HepG2 (cell line): Measurements from ENCODE around the gene SIAH1. TPM values are rescaled to one million over a fixed set of nuclear protein-coding genes. Genes with fewer than 3 reads are reported as not detected.

Experiments used
- ATAC-seq: fragments of 200-7000 bp; cut with Tn5 transposase; 3 replicates; pipeline ENCODE4 v1.9.1; 2020; ENCODE audit warnings: mild to moderate bottlenecking, moderate library complexity
- BruUV-seq: library from RNA; stranded (reverse); fragments of 400-500 nt; replicated peaks from 2 replicates; lab custom pipeline; 2021; lab: Mats Ljungman, UMichigan
- CTCF ChIA-PET: fragments of 300-600 bp; formaldehyde crosslinking; extraction: SDS; loops from one replicate; lab custom pipeline; 2021; ENCODE audit warnings: low total read pairs, inconsistent platforms, low intra/inter-chr PET ratio; lab: Yijun Ruan, JAX
- POLR2A ChIA-PET: fragments of 350-600 bp; sonication (Branson Sonifier 250); formaldehyde crosslinking; loops from one replicate; lab custom pipeline; 2020; ENCODE audit warnings: antibody characterized with exemption, inconsistent platforms; lab: Yijun Ruan, JAX
- DNase-seq: peaks from one replicate; pipeline ENCODE4 v3.0.0-alpha.2; 2015; ENCODE audit warnings: low spot score
- FAIRE-seq: peaks from 3 replicates; lab custom pipeline; 2011; peaks lifted over from hg19 to GRCh38; lab: Jason Lieb, UNC
- H2AFZ ChIP-seq: one replicate; pipeline ENCODE4 v1.6.1; 2011; ENCODE audit warnings: low read length, inconsistent platforms
- H3K27ac ChIP-seq: fragments of 300-600 bp; 3 replicates; pipeline ENCODE4 v1.8.0; 2011; ENCODE audit warnings: mixed run types, mild to moderate bottlenecking, mixed read lengths, low read length, inconsistent platforms; ENCODE audit not compliant: insufficient read depth; ENCODE audit errors: extremely low read length
- H3K27me3 ChIP-seq, 2 experiments: fragments of 200-600 bp in 1 of 2; 2 replicates in 1 of 2; 3 replicates in 1 of 2; pipeline versions ENCODE4 v1.6.0 to v1.8.0; 2011; ENCODE audit warnings: low read length in 2 of 2, mild to moderate bottlenecking in 2 of 2, moderate library complexity in 2 of 2, inconsistent platforms in 1 of 2; ENCODE audit not compliant: insufficient read depth in 2 of 2, control insufficient read depth in 1 of 2
- H3K36me3 ChIP-seq, 2 experiments: fragments of 200-600 bp in 1 of 2; replicated peaks in 1 of 2; 2 replicates in 1 of 2; 3 replicates in 1 of 2; pipeline versions ENCODE4 v1.5.1 to v1.8.0; 2011; ENCODE audit warnings: low read length in 2 of 2, inconsistent platforms in 1 of 2; ENCODE audit not compliant: insufficient read depth in 2 of 2, control insufficient read depth in 1 of 2
- H3K4me1 ChIP-seq: 2 replicates; pipeline ENCODE4 v1.5.1; 2012; ENCODE audit warnings: low read length, inconsistent platforms; ENCODE audit not compliant: insufficient read depth
- H3K4me2 ChIP-seq: 2 replicates; pipeline ENCODE4 v1.6.0; 2011; ENCODE audit warnings: low read depth, low read length, inconsistent platforms
- H3K4me3 ChIP-seq, 3 experiments: fragments of 200-600 bp in 1 of 3; sonication (generic), shearing (Covaris generic) in 1 of 3; replicated peaks in 1 of 3; 2 replicates each; pipeline ENCODE4 v1.5.1; 2011 to 2016; ENCODE audit warnings: low read length in 3 of 3, inconsistent platforms in 2 of 3, low read depth in 2 of 3, mild to moderate bottlenecking in 2 of 3, control low read depth in 1 of 3, mixed read lengths in 1 of 3; ENCODE audit not compliant: insufficient read depth in 1 of 3
- H3K79me2 ChIP-seq: one replicate; pipeline ENCODE4 v1.6.1; 2011; ENCODE audit warnings: low read length, inconsistent platforms; ENCODE audit not compliant: insufficient read depth
- H3K9ac ChIP-seq: 2 replicates; pipeline ENCODE4 v1.6.0; 2011; ENCODE audit warnings: mild to moderate bottlenecking, low read depth, low read length, inconsistent platforms; ENCODE audit not compliant: insufficient read depth
- H3K9me3 ChIP-seq: 2 replicates; pipeline ENCODE4 v1.5.1; 2012; ENCODE audit warnings: mild to moderate bottlenecking, low read length
- H4K20me1 ChIP-seq: 2 replicates; pipeline ENCODE4 v1.6.0; 2011; ENCODE audit warnings: inconsistent platforms, mild to moderate bottlenecking, low read length, moderate library complexity; ENCODE audit not compliant: insufficient read depth
- CEBPB ChIP-seq: IDR thresholded peaks from 2 replicates; pipeline ENCODE4 v1.6.1; 2011; ENCODE audit warnings: low read depth, low read length, improper control_type of control experiment, borderline replicate concordance
- GATA4 ChIP-seq: sonication (generic); IDR thresholded peaks from 2 replicates; pipeline ENCODE4 v1.6.1; 2016; ENCODE audit warnings: antibody characterized with exemption, low read depth, borderline replicate concordance
- PRMT3 ChIP-seq: sonication (generic); formaldehyde crosslinking; IDR thresholded peaks from 2 replicates; pipeline ENCODE4 v1.8.1; 2022; ENCODE audit warnings: low read depth, mild to moderate bottlenecking, moderate library complexity, missing genetic modification reagents, borderline replicate concordance
- RFXAP ChIP-seq: sonication (generic); formaldehyde crosslinking; IDR thresholded peaks from 2 replicates; pipeline ENCODE4 v1.4.0; 2020; ENCODE audit warnings: missing genetic modification reagents, borderline replicate concordance
- ZFP36L2 ChIP-seq: sonication (generic); formaldehyde crosslinking; IDR thresholded peaks from 2 replicates; pipeline ENCODE4 v1.4.0; 2020; ENCODE audit warnings: missing genetic modification reagents
- ZNF331 ChIP-seq: sonication (generic); formaldehyde crosslinking; IDR thresholded peaks from 2 replicates; pipeline ENCODE4 v1.4.0; 2020; ENCODE audit warnings: missing genetic modification reagents
- ZNF503 ChIP-seq: sonication (generic); formaldehyde crosslinking; IDR thresholded peaks from 2 replicates; pipeline ENCODE4 v1.4.0; 2020; ENCODE audit warnings: missing genetic modification reagents
- WGBS: methylation state at CpG from one replicate; pipeline ENCODE4 v1.1.6; 2017; ENCODE audit warnings: low lambda C conversion rate; 5-methylcytosine and 5-hydroxymethylcytosine counted together
- in situ Hi-C: cut with HindIII; loops from 2 replicates; pipeline ENCODE4 v1.10.0; 2017; ENCODE audit warnings: low pct_unique_long_range_greater_than_20kb; ENCODE audit not compliant: extremely low pct_ligation_motif_present
- intact Hi-C: fragments of 100-400 bp; cut with micrococcal nuclease; formaldehyde crosslinking; loops from one replicate; pipeline ENCODE4 v1.10.0; 2022; ENCODE audit not compliant: unreplicated experiment
- polyA plus RNA-seq, 8 experiments: library from polyadenylated mRNA; depleted of rRNA in 3 of 8; stranded (reverse) in 7 of 8; unstranded in 1 of 8; fragments of >200 nt; fragmentation: Illumina TruSeq in 4 of 8; extraction: Trizol in 4 of 8; gene quantifications; 2 replicates each; pipeline versions ENCODE4 v1.2.1 to v1.2.3, GENCODE V29; 2011 to 2016; ENCODE audit warnings: low read depth in 4 of 8, missing spikeins in 1 of 8, mixed read lengths in 1 of 8; ENCODE audit not compliant: insufficient read depth in 1 of 8
- total RNA-seq, 5 experiments: library from RNA; depleted of rRNA; stranded (reverse); fragments of >200 nt; fragmentation: Illumina TruSeq; extraction: Trizol; gene quantifications; 2 replicates each; pipeline ENCODE4 v1.2.3, GENCODE V29; 2016; ENCODE audit warnings: low read depth in 1 of 5

SIAH1 gene
- total and polyA plus RNA-seq, 2 of the 13 experiments (the other 11 are each of a cell fraction or from before 2014, with no cell fraction given) = 16.0 to 28.6 TPM

DNA sequence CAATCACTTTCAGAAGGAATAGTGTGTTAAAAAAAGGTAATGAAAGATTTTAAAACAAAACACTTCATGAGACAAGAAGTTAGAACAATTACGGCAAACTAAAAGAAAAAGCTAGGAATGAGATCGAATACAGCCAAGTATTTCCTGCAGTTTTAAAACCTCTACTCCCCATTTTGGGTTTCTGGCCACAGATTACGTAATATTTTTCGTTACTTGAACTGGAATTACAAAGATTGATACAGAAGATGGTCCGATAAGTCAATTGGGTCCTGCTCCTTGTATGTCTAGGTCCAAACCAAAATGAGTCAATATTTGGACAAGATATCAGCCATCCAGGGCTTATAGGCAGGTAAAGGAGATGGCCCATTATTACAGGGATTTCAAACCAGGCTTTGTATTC, 52.2 kb downstream of the SIAH1 start:
- no peak overlapping the region for H2AFZ ChIP-seq
- in situ Hi-C loops (no loop called here), intact Hi-C loops (no loop called here)
- no peak overlapping the region for H3K27ac ChIP-seq
- peaks cover 10 to 55% of the 10 kb centered on the region in 2 experiments for H3K36me3 ChIP-seq
- H3K9ac ChIP-seq = no peak overlapping the region
- DNase-seq = no peak
- 95% methylated on average over 5 of the region's 5 CpGs for WGBS
- no peak overlapping the region for H3K4me3 ChIP-seq
- H3K27me3 ChIP-seq = no peaks in the 10 kb centered on the region
- H3K9me3 ChIP-seq = no peaks in the 10 kb centered on the region
- no peaks in the 10 kb centered on the region for H4K20me1 ChIP-seq
- no peak for TF ChIP-seq GATA4
- peak; percentile 77 for TF ChIP-seq CEBPB
- TF ChIP-seq ZNF503 (CRISPR knock-in tag) = no peak
- TF ChIP-seq ZFP36L2 (CRISPR knock-in tag) = no peak
- TF ChIP-seq ZNF331 (CRISPR knock-in tag) = no peak
- no peak for TF ChIP-seq RFXAP
- CTCF ChIA-PET = no interaction called here
- peaks cover 8% of the 10 kb centered on the region; the same call in 1 of the 2 replicates for H3K4me1 ChIP-seq
- no peak for ATAC-seq
- POLR2A ChIA-PET = no interaction called here
- H3K79me2 ChIP-seq = no peaks in the 10 kb centered on the region
- no TSS peak for BruUV-seq
- no peak overlapping the region for H3K4me2 ChIP-seq
- no peak for FAIRE-seq

DNA sequence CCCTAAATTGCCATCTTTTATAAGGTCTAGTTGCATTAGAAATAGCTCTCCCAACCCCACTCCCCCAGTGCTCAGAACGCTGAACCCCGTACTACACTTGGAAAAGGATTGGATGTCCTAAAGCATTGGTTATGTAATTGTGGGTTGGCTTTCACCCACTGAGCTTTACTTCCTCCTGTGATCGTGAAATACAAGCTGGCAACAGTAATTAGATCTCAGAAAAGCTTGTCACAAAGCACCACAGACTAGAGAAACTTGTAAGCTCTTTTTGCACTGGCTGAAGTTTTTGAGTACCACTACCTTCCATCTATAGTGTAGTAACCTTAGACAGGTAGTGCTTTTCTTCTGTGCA, 54.4 kb downstream of the SIAH1 start:
- H3K4me3 ChIP-seq = no peak overlapping the region
- ATAC-seq (no peak), FAIRE-seq (no peak), DNase-seq (no peak)
- H3K9me3 ChIP-seq = no peaks in the 10 kb centered on the region
- no peak overlapping the region for H3K9ac ChIP-seq
- no peaks in the 10 kb centered on the region for H4K20me1 ChIP-seq
- intact Hi-C loops (no loop called here), in situ Hi-C loops (no loop called here)
- no peak overlapping the region for H2AFZ ChIP-seq
- no peak overlapping the region for H3K27ac ChIP-seq
- H3K27me3 ChIP-seq = no peaks in the 10 kb centered on the region
- WGBS = 92% methylated on average over 3 of the region's 3 CpGs
- no TSS peak for BruUV-seq
- H3K79me2 ChIP-seq = no peaks in the 10 kb centered on the region
- H3K36me3 ChIP-seq = peaks cover 9 to 42% of the 10 kb centered on the region in 2 experiments
- H3K4me1 ChIP-seq = peaks cover 8% of the 10 kb centered on the region; the same call in 1 of the 2 replicates
- ChIA-PET POLR2A (no interaction called here), CTCF (no interaction called here)
- no peak for TF ChIP-seq PRMT3 (CRISPR knock-in tag)
- H3K4me2 ChIP-seq = no peak overlapping the region
